ENCODE measurements around the gene SH3PXD2A.

DNA sequence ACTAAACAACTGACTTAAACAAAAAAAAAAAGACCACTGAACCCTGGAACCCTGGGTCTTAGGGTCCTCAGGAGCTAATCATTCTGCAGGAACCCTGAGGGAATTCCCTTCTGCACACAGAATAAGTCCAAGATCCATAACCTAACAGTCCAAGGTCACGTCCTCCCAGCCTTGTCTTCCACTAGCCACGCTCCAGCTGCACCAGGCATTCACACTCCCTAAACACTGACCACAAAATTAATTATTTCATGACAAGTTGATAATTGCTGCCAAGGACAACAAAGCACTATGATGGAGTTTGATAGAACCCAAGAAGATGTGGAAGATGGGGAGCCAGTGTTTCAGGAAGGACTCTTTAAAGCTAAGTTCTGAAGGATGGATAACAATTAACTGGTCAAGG lies 130.6 kb downstream of the SH3PXD2A start:
- TF ChIP-seq, protein P1, sequence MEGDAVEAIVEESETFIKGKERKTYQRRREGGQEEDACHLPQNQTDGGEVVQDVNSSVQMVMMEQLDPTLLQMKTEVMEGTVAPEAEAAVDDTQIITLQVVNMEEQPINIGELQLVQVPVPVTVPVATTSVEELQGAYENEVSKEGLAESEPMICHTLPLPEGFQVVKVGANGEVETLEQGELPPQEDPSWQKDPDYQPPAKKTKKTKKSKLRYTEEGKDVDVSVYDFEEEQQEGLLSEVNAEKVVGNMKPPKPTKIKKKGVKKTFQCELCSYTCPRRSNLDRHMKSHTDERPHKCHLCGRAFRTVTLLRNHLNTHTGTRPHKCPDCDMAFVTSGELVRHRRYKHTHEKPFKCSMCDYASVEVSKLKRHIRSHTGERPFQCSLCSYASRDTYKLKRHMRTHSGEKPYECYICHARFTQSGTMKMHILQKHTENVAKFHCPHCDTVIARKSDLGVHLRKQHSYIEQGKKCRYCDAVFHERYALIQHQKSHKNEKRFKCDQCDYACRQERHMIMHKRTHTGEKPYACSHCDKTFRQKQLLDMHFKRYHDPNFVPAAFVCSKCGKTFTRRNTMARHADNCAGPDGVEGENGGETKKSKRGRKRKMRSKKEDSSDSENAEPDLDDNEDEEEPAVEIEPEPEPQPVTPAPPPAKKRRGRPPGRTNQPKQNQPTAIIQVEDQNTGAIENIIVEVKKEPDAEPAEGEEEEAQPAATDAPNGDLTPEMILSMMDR (IDR thresholded peaks at IDR 0.05), result no peak
- no peak for TF ChIP-seq POLR2A (IDR thresholded peaks at IDR 0.05)
